Left lung (tissue), 10 donors: Measurements from ENCODE around the gene CAMTA1. TPM values are rescaled to one million over a fixed set of nuclear protein-coding genes. Genes with fewer than 3 reads are reported as not detected.

Source experiments
- ATAC-seq: fragments of 200-7000 bp; cut with Tn5 transposase; one replicate; pipeline ENCODE4 v1.9.1; 2020; ENCODE audit warnings: moderate library complexity
- DNase-seq, 4 donors: peaks; one replicate each; pipeline ENCODE4 v3.0.0-alpha.2; 2013 to 2020
- H3K27ac ChIP-seq, 2 donors: fragments of 200-600 bp; sonication (generic) in 1 of 2; one replicate each; pipeline versions ENCODE4 v1.5.0 to v1.8.0; 2020 to 2021
- H3K27me3 ChIP-seq, 2 donors: fragments of 200-600 bp; sonication (generic) in 1 of 2; one replicate each; pipeline versions ENCODE4 v1.5.0 to v1.8.0; 2020 to 2021
- H3K36me3 ChIP-seq, 2 donors: fragments of 200-600 bp; sonication (generic) in 1 of 2; one replicate each; pipeline versions ENCODE4 v1.5.0 to v1.8.0; 2020 to 2021
- H3K4me1 ChIP-seq, 2 donors: fragments of 200-600 bp; one replicate each; pipeline ENCODE4 v1.8.0; 2021
- H3K4me3 ChIP-seq, 2 donors: fragments of 200-600 bp; sonication (generic) in 1 of 2; one replicate each; pipeline versions ENCODE4 v1.5.0 to v1.8.0; 2020 to 2021; ENCODE audit warnings: mild to moderate bottlenecking in 1 of 2
- H3K9me3 ChIP-seq, 2 donors: fragments of 200-600 bp; sonication (generic) in 1 of 2; one replicate each; pipeline versions ENCODE4 v1.5.0 to v1.8.0; 2020 to 2021
- intact Hi-C, 2 donors: fragments of 100-400 bp; cut with DNase I; formaldehyde crosslinking; loops; one replicate each; pipeline versions ENCODE4 v1.11.2 to v1.14.2; 2022
- polyA plus RNA-seq, 6 donors: library from polyadenylated mRNA; unstranded; fragments of 120-200 nt; gene quantifications; one replicate each; pipeline ENCODE4 v1.2.1, GENCODE V29; 2013; ENCODE audit not compliant: insufficient read length in 6 of 6
- total RNA-seq, 2 donors: library from RNA; stranded (reverse); fragmentation: NEBNext Ultra II Directional; extraction: Animal tissue kit (Norgen Biotek cat#: 25700); gene quantifications; one replicate each; pipeline ENCODE4 v1.2.1, GENCODE V29; 2021
- TF ChIP-seq, protein P1 (sequence below), 2 donors: fragments of 200-600 bp; sonication (generic) in 1 of 2; IDR thresholded peaks; one replicate each; pipeline versions ENCODE4 v1.5.0 to v1.8.0; 2021; ENCODE audit warnings: antibody characterized with exemption in 2 of 2
- donor health status: DM: no; HTN: yes; CAD: no.
- donor health status: DM: no; HTN: no; CAD: no.

CAMTA1 gene
- total and polyA plus RNA-seq, 8 donors, result 42.7 to 69.1 (median 49.4) TPM

DNA sequence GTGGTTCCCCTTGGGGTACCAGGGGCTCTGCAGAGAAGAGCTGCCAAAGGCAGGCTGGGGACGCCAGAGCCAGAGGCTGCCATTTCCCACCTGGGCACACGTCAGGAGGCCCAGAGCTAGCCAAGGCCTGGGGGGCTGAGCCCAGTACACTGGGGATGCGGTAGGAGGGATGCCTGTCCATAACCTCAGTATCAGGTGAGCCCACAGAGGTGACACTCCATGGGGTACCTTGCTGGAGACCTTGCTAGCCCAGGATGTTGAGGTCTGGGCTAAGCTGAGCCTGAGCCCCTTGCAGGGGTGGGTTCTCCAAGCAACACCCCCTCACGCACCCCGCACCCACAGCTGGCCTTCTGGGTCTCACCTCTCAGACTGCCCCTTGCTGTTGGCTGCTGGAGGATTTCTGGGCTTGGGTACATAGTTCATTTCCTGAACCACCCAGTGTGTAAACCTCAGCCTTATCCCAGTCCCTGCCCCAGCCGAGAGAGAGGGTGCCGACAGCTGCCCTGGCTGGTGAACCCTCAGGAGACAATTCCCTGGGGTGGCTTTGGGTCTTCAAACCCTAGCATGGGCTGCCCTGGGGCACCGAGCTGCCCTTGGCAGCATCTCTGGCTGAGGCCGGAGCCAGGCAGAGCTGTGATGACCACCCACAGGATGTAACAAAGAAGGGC is 893.4 kb downstream of the CAMTA1 start:
- no peaks in the 10 kb centered on the region for H3K9me3 ChIP-seq
- H3K27ac ChIP-seq, result no peak overlapping the region
- peaks cover 0 to 28% of the 10 kb centered on the region in 2 donors for H3K27me3 ChIP-seq
- ATAC-seq, result no peak
- H3K4me3 ChIP-seq, result no peak overlapping the region
- no peaks in the 10 kb centered on the region for H3K36me3 ChIP-seq
- peak in 1 of 4 donors; percentile 50 for DNase-seq
- H3K4me1 ChIP-seq, result peaks cover 5 to 19% of the 10 kb centered on the region in 2 donors
- TF ChIP-seq, protein P1, sequence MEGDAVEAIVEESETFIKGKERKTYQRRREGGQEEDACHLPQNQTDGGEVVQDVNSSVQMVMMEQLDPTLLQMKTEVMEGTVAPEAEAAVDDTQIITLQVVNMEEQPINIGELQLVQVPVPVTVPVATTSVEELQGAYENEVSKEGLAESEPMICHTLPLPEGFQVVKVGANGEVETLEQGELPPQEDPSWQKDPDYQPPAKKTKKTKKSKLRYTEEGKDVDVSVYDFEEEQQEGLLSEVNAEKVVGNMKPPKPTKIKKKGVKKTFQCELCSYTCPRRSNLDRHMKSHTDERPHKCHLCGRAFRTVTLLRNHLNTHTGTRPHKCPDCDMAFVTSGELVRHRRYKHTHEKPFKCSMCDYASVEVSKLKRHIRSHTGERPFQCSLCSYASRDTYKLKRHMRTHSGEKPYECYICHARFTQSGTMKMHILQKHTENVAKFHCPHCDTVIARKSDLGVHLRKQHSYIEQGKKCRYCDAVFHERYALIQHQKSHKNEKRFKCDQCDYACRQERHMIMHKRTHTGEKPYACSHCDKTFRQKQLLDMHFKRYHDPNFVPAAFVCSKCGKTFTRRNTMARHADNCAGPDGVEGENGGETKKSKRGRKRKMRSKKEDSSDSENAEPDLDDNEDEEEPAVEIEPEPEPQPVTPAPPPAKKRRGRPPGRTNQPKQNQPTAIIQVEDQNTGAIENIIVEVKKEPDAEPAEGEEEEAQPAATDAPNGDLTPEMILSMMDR (IDR thresholded peaks at IDR 0.05), result no peak
- intact Hi-C loops, result no loop called here

GRCh38 chr1:7679159-7679872 is 894.1 kb downstream of the CAMTA1 start:
- Histone ChIP-seq H3K36me3 (no peaks in the 10 kb centered on the region), H3K4me1 (peaks cover 5 to 19% of the 10 kb centered on the region in 2 donors), H3K27ac (peak overlapping the region in 1 of 2 donors; percentile 53), H3K27me3 (peaks cover 0 to 28% of the 10 kb centered on the region in 2 donors), H3K4me3 (peak overlapping the region in 1 of 2 donors; percentile 66), H3K9me3 (no peaks in the 10 kb centered on the region)
- intact Hi-C loops, result no loop called here
- DNase-seq (peak in 1 of 4 donors; percentile 41), ATAC-seq (no peak)
- TF ChIP-seq, protein P1 (IDR thresholded peaks at IDR 0.05), result no peak

- ATAC-seq (no peak), DNase-seq (no peak)
- Histone ChIP-seq H3K9me3 (no peaks in the 10 kb centered on the region), H3K4me1 (peaks cover 5 to 19% of the 10 kb centered on the region in 2 donors), H3K36me3 (no peaks in the 10 kb centered on the region), H3K4me3 (peak overlapping the region; percentile 53 to 66), H3K27me3 (peaks cover 0 to 28% of the 10 kb centered on the region in 2 donors), H3K27ac (peak overlapping the region; percentile 14 to 53)
- TF ChIP-seq, protein P1 (IDR thresholded peaks at IDR 0.05), result no peak
- intact Hi-C loops, result no loop called here
Measured at GRCh38 chr1:7679873-7680206, 894.6 kb downstream of the CAMTA1 start.

DNA sequence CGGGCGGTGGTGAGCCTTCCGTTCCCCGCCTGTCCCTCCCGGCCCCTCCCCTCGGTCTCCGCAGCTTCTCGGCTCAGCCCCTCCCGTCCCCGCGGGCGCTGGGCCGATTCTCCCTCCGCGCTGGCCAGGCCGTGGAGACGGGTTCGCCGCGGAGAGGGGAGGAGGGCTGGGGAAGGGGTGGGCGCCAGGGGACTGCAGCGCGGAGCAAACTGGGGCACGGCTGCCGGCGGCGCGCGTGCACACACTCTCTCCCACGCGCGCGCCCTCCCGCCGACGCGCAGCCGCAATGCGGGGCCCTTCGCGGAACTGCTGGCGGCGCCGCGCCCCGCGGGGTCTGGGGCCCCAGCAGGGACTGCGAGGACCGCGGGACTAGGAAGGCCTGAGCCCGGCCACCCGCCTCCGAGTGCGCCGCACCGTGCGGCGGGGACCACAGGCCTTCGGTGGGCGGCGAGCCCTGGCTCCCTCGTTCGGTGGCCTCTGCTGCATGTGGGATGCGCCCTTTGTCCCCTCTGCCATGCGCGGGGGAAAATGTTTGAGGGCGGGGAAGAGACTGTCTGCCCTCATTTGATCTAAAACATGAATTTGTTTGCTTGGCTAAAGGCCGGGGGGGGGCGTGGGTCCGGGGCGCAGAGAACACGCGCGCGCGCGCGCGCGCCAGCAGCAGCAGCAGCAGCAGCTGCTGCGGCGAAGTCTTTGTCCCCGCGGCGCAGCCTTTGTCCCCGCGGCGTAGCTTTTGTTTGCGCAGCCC is 895.1 kb downstream of the CAMTA1 start:
- DNase-seq (peak in 3 of 4 donors; percentile 71 to 90 (median 83)), ATAC-seq (peak; percentile 84)
- Histone ChIP-seq H3K4me3 (peak overlapping the region; percentile 53 to 66), H3K9me3 (no peaks in the 10 kb centered on the region), H3K36me3 (no peaks in the 10 kb centered on the region), H3K4me1 (peaks cover 5 to 19% of the 10 kb centered on the region in 2 donors), H3K27ac (peak overlapping the region; percentile 14 to 53), H3K27me3 (peaks cover 0 to 28% of the 10 kb centered on the region in 2 donors)
- TF ChIP-seq, protein P1 (IDR thresholded peaks at IDR 0.05), result no peak
- intact Hi-C loops, result no loop called here

DNA sequence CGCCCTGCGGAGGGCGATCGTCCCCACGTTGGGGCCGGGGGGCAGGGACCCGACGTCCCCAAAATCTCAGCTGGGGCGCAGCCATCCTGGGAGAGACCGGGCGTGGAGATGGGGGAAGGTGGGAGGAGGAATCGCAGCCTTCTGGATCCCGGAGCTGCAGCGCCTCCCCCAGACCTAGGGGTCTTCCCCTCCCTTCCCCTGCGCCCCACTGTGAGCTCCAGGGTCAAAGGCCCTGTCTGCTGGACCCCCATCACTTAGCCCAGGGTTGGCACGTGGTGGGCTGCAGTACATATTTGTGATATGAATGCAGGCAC is 895.7 kb downstream of the CAMTA1 start:
- Histone ChIP-seq H3K9me3 (no peaks in the 10 kb centered on the region), H3K4me3 (peak overlapping the region; percentile 53 to 66), H3K27ac (no peak overlapping the region), H3K36me3 (no peaks in the 10 kb centered on the region), H3K4me1 (peaks cover 5 to 19% of the 10 kb centered on the region in 2 donors), H3K27me3 (peaks cover 0 to 28% of the 10 kb centered on the region in 2 donors)
- intact Hi-C loops, result no loop called here
- TF ChIP-seq, protein P1 (IDR thresholded peaks at IDR 0.05), result no peak
- DNase-seq, result no peak
- no peak for ATAC-seq
